Measurements from ENCODE around the gene TMEM165. TPM values are rescaled to one million over a fixed set of nuclear protein-coding genes. Genes with fewer than 3 reads are reported as not detected.
"Not testable (repeated sequence)": the region's sequence is repeated elsewhere in the genome, so short reads cannot be mapped to it uniquely, and the experiment has no call there.

The TMEM165 gene
- total RNA-seq, 1 donor from 2014 or later = 62.7 TPM

GRCh38 chr4:55358246-55358645 is 37.5 kb upstream of the TMEM165 start:
- Mint-ChIP-seq H3K27ac (ENCODE audit: unreplicated experiment) (no peak overlapping the region), H3K9me3 (peaks cover 4% of the 10 kb centered on the region), H3K4me3 (no peak overlapping the region), H3K27me3 (ENCODE audit: low read depth) (no peaks in the 10 kb centered on the region), H3K4me1 (no peaks in the 10 kb centered on the region), H3K36me3 (ENCODE audit: low read depth) (peaks cover 9% of the 10 kb centered on the region)
- TF ChIP-seq, protein P1, sequence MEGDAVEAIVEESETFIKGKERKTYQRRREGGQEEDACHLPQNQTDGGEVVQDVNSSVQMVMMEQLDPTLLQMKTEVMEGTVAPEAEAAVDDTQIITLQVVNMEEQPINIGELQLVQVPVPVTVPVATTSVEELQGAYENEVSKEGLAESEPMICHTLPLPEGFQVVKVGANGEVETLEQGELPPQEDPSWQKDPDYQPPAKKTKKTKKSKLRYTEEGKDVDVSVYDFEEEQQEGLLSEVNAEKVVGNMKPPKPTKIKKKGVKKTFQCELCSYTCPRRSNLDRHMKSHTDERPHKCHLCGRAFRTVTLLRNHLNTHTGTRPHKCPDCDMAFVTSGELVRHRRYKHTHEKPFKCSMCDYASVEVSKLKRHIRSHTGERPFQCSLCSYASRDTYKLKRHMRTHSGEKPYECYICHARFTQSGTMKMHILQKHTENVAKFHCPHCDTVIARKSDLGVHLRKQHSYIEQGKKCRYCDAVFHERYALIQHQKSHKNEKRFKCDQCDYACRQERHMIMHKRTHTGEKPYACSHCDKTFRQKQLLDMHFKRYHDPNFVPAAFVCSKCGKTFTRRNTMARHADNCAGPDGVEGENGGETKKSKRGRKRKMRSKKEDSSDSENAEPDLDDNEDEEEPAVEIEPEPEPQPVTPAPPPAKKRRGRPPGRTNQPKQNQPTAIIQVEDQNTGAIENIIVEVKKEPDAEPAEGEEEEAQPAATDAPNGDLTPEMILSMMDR (conservative IDR thresholded peaks at IDR 0.05) = no peak
- DNase-seq (ENCODE audit: low read depth, low spot score) = no peak

DNA sequence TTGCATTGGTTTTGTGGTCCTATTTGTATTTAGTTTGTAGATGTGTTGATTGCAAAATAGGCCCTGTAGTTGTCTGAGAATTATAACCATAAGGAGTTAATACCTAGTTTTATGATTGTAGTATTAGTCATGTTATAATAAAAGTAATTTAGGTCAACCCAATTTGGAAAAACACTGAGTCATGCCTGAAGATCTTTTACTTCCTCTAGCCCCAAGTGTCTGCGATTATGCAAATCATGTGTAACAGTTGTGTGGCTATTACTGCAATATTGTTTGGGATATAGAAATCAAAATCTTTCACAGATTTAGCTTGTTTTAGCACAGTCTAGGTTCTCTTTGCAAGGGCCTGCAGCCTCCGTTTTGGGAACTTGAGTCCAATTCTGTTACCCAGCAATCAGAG is 37.1 kb upstream of the TMEM165 start:
- Mint-ChIP-seq H3K4me3 (no peak overlapping the region), H3K9me3 (peaks cover 4% of the 10 kb centered on the region), H3K27ac (ENCODE audit: unreplicated experiment) (no peak overlapping the region), H3K36me3 (ENCODE audit: low read depth) (peaks cover 6% of the 10 kb centered on the region), H3K4me1 (peaks cover 2% of the 10 kb centered on the region), H3K27me3 (ENCODE audit: low read depth) (no peaks in the 10 kb centered on the region)
- no peak for DNase-seq (ENCODE audit: low read depth, low spot score)
- TF ChIP-seq, protein P1 (conservative IDR thresholded peaks at IDR 0.05) = no peak

- Mint-ChIP-seq H3K27ac (ENCODE audit: unreplicated experiment) (no peak overlapping the region), H3K27me3 (ENCODE audit: low read depth) (no peaks in the 10 kb centered on the region), H3K4me3 (no peak overlapping the region), H3K4me1 (peaks cover 8% of the 10 kb centered on the region), H3K36me3 (ENCODE audit: low read depth) (peaks cover 3% of the 10 kb centered on the region), H3K9me3 (peaks cover 3% of the 10 kb centered on the region)
- TF ChIP-seq, protein P1 (conservative IDR thresholded peaks at IDR 0.05) = no peak
- DNase-seq (ENCODE audit: low read depth, low spot score) = no peak
Measured at GRCh38 chr4:55359397-55359916, 36.3 kb upstream of the TMEM165 start.

GRCh38 chr4:55362938-55363337 is 32.8 kb upstream of the TMEM165 start:
- not testable (repeated sequence) for H3K9me3 Mint-ChIP-seq; H3K27me3 Mint-ChIP-seq (ENCODE audit: low read depth); H3K36me3 Mint-ChIP-seq (ENCODE audit: low read depth); H3K4me3 Mint-ChIP-seq; DNase-seq (ENCODE audit: low read depth, low spot score)
- peaks cover 30% of the 10 kb centered on the region for H3K4me1 Mint-ChIP-seq
- peak overlapping the region; percentile 19 for H3K27ac Mint-ChIP-seq (ENCODE audit: unreplicated experiment)

- no peaks in the 10 kb centered on the region for H3K9me3 Mint-ChIP-seq
- no peaks in the 10 kb centered on the region for H3K27me3 Mint-ChIP-seq (ENCODE audit: low read depth)
- H3K4me1 Mint-ChIP-seq = peaks cover 30% of the 10 kb centered on the region
- H3K4me3 Mint-ChIP-seq = no peak overlapping the region
- no peak for DNase-seq (ENCODE audit: low read depth, low spot score)
- H3K27ac Mint-ChIP-seq (ENCODE audit: unreplicated experiment) = peak overlapping the region; percentile 51
- peaks cover 7% of the 10 kb centered on the region for H3K36me3 Mint-ChIP-seq (ENCODE audit: low read depth)
- TF ChIP-seq, protein P1 (conservative IDR thresholded peaks at IDR 0.05) = no peak
Measured at GRCh38 chr4:55363691-55364351, 31.9 kb upstream of the TMEM165 start.

GRCh38 chr4:55364691-55365344 is 30.9 kb upstream of the TMEM165 start:
- no peak for DNase-seq (ENCODE audit: low read depth, low spot score)
- Mint-ChIP-seq H3K4me3 (no peak overlapping the region), H3K27ac (ENCODE audit: unreplicated experiment) (peak overlapping the region; percentile 48), H3K9me3 (no peaks in the 10 kb centered on the region), H3K4me1 (peaks cover 30% of the 10 kb centered on the region), H3K36me3 (ENCODE audit: low read depth) (peaks cover 7% of the 10 kb centered on the region), H3K27me3 (ENCODE audit: low read depth) (no peaks in the 10 kb centered on the region)
- TF ChIP-seq, protein P1 (conservative IDR thresholded peaks at IDR 0.05) = no peak

Data from neural crest cell (in vitro differentiated cells).